Umbilical cord (tissue), 2 donors: Measurements from ENCODE around the gene TSPAN19. TPM values are rescaled to one million over a fixed set of nuclear protein-coding genes. Genes with fewer than 3 reads are reported as not detected.

Experiments
- DNase-seq: peaks from one replicate; pipeline ENCODE4 v3.0.0-alpha.2; 2015; ENCODE audit warnings: low spot score
- total RNA-seq: library from RNA; depleted of rRNA; stranded (reverse); fragments of >200 nt; gene quantifications from one replicate; pipeline ENCODE4 v1.2.3, GENCODE V29; 2014; ENCODE audit warnings: low replicate concordance; ENCODE audit not compliant: insufficient read depth

TSPAN19 gene
- total RNA-seq, 1 donor from 2014 or later, result 3.4 TPM

DNA sequence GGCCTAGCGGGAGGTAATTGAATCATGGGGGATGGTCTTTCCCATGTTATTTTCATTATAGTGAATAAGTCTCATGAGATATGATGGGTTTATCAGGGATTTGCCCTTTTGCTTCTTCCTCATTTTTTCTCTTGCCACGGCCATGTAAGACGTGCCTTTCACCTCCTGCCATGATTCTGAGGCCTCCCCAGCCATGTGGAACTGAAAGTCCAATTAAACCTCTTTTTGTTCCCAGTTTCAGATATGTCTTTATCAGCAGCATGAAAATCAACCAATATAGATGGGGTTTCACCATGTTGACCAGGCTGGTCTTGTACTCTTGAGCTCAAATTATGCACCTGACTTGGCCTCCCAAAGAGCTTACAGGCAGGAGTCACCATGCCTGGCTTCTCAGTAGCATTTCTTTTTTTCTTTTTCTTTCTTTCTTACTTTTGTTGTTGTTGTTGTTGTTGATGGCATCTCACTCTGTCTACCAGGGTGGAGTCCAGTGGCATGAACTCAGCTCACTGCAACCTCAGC, 33.2 kb downstream of the TSPAN19 start:
- no peak for DNase-seq

GRCh38 chr12:85000729-85001128, 35.3 kb downstream of the TSPAN19 start:
- no peak for DNase-seq

- no peak for DNase-seq
Measured at GRCh38 chr12:84998341-84998740, 37.7 kb downstream of the TSPAN19 start.

- DNase-seq, result peak; percentile 8
Measured at GRCh38 chr12:84996759-84997158, 39.3 kb downstream of the TSPAN19 start.

DNA sequence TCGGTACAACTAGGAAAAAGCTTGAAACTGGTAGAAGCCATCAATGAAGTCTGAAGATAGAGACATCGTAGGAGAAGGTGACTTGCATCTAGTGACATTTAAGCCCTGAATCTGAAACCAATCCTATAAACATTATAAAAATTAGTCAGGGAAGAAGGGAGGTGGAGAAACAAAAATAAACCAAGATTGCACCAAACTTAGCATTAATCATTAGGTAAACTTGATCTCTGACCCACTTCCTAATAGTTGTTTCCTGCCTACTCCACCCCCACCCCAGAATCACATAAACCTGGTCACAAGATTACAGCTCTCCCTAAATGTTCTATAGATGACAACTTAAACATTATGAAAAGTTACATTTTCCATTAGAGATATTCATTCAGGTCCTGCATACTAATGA, 40.4 kb downstream of the TSPAN19 start:
- no peak for DNase-seq

DNA sequence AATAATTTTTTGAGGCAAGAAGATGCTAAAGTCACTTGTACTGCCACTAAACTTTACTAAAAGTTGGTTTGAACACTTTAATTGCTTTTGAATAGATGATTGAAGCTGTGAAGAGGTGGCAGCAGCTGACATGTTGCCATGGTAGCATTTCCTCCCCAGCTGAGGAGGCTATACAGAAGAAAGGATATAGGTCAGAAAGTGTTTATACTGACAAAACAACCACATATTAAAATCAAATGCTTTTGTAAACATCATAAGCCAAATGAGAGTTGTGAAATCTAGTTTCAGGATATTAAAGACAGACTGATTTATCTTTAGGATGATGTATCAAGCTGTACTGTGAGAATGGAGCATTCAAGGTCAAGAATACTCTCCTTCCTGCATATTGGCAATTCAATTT, 41.7 kb downstream of the TSPAN19 start:
- no peak for DNase-seq

DNA sequence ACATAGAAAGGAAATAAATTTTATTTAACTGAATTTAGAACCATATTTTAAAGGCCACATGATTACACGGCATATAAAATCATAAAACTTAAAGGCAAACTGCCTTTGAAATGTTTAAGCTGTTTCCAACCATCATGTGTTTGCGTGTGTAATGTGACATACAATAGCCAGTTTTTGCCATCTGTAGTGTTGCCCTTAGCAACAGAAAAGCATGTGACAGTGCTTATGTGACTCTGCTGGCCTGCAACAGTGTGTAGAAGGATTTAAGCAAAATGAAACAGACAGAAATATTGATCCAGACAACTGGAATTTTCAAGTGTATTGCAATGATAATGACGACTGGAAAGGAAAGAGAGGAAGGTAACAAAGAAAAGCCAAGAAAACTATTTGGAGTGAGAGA, 49.5 kb downstream of the TSPAN19 start:
- no peak for DNase-seq

GRCh38 chr12:84986117-84986516, 50.0 kb downstream of the TSPAN19 start:
- DNase-seq, result no peak

DNA sequence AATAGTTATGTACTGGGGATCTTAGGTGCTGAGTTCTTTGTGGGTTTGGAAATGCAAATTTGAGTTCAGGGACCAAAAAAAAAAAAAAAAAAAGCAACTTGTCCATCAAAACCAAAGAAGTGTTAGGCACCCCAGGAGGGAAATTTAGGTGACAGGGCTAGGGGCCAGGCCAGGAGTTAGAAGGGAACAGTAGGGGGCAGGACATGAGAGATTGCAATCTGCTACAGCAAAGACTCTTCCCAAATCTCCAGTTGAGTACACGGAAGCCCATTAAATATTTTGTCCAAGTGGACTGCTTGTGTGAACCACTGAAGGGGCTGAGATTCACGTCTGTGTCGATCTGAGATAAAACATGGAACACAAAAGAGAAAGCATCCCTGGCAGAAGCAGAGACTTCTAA, 52.8 kb downstream of the TSPAN19 start:
- DNase-seq, result no peak

DNA sequence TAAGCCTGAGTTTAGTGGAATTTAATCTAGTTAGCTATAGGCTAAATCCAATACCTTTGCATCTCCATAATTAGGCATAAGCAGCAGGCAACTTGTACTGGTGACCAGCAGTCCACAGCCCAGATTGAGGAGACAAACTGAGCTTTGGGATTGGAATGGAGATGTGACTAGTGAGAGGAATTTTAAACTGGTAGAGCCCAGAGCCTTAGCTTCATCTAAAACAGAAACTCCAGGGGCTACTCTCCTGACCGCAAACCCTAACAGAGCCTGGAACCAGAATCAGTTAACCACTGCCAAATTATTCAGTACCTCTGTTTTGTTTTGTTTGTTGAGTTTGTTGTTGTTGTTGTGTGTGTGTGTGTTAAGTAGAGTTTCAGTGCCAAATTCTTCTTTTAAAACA, 53.2 kb downstream of the TSPAN19 start:
- no peak for DNase-seq

GRCh38 chr12:84978921-84979320, 57.2 kb downstream of the TSPAN19 start:
- no peak for DNase-seq

GRCh38 chr12:84976133-84976532, 59.9 kb downstream of the TSPAN19 start:
- DNase-seq, result no peak

DNA sequence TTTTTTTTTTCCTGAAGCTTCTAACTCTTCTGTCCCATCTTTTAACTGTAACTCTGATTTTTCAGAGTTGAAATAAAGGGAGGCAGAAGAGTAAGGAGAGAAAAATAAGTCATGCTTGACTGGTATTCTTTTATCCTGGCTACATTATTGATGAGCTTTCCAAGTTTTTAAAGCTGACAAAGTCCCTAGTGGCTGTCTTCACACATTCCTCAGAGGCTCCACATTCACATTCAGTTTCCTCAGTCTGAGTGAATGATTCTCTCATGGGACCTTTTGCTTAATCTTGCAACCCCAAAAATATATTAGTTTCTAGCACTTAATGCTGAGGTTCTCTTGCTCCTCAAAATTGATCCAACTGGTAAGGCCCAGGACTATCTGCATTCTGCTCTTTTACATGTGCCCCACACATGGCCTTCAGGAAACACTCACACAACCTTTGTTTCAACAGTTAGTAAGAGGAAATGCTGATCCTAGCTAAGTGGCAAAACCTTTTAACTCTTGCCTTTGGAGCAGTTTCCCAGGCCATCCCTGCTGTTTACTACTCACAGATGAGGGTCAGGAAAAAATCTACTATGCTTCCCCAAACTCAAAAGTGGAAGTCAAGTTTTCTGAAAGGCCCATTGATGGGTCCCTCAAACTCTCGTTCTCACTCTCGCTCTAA, 61.8 kb downstream of the TSPAN19 start:
- no peak for DNase-seq

DNA sequence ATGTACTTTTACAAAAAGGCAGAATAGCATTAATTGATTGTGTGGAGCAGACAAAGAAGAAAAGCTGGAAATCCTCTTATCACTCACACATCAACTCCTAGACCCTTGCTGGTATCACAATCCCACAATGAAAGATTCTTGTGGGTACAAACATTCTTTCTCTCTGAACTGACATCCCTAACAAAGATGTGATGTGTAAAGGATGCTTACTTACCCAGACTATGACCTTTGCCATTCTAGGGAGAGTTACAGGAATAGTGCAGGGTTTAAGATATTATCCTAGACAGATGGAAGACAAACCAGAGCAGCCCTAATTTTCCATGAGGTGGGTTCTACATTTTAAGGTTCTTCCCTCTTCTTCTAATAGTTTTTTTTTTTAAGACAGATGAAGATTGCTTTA, 63.1 kb downstream of the TSPAN19 start:
- no peak for DNase-seq

DNA sequence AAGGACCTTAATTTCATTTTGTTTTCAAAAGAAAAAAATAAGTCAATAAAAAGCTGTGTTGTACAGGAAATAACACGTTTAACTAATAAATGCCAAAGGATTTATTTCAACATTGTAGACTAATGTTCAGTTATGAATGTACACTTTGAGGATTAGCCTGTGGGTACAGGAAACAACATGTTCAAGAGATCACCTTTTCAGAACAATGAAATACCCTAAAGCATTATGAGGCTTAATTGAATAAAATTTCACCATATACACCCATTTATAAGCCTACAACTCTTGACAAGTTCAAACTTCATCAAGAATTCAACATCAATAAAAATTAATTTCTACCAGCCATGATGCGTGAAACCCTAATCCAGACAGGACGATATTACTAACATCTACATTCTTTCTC, 66.9 kb downstream of the TSPAN19 start:
- no peak for DNase-seq

Other genes with a start within 250 kb of the TSPAN19 start
- gene SLC6A15, start 123.5 kb downstream of the TSPAN19 start, total RNA-seq, result 13.7 TPM
- 30.8 TPM for gene LRRIQ1, start 74 bp upstream of the TSPAN19 start, total RNA-seq
- 4.6 TPM for gene ALX1, start 243.9 kb upstream of the TSPAN19 start, total RNA-seq